RWPE2 (cell line): ENCODE results near the gene BNIP3.
A peak's percentile ranks its signal among the peaks of the same experiment; 100 is the strongest.

Source experiments
- ATAC-seq: fragments of 200-7000 bp; cut with Tn5 transposase; 3 replicates; pipeline ENCODE4 v1.9.1; 2021; ENCODE audit warnings: low read depth
- DNase-seq: peaks from one replicate; pipeline ENCODE4 v3.0.0-alpha.2; 2020; ENCODE audit warnings: low spot score
- H3K27ac ChIP-seq: fragments of 450-650 bp; 2 replicates; pipeline ENCODE4 v1.5.1; 2017; ENCODE audit warnings: mild to moderate bottlenecking; ENCODE audit not compliant: poor library complexity, severe bottlenecking
- H3K27me3 ChIP-seq: fragments of 250-450 bp; sonication (Bioruptor Pico); 2 replicates; pipeline ENCODE4 v1.5.1; 2021; ENCODE audit warnings: mild to moderate bottlenecking, moderate library complexity; ENCODE audit not compliant: insufficient read depth, poor library complexity, severe bottlenecking
- H3K36me3 ChIP-seq: fragments of 250-450 bp; sonication (Bioruptor Pico); 2 replicates; pipeline ENCODE4 v1.5.1; 2020; ENCODE audit warnings: low read depth, mild to moderate bottlenecking, moderate library complexity
- H3K4me1 ChIP-seq: fragments of 250-450 bp; sonication (Bioruptor Pico); 2 replicates; pipeline ENCODE4 v1.5.1; 2021; ENCODE audit warnings: mild to moderate bottlenecking, moderate library complexity; ENCODE audit not compliant: insufficient read depth, poor library complexity, severe bottlenecking
- H3K4me3 ChIP-seq: fragments of 250-450 bp; sonication (Bioruptor Pico); 2 replicates; pipeline ENCODE4 v1.5.1; 2021; ENCODE audit warnings: mild to moderate bottlenecking, moderate library complexity; ENCODE audit not compliant: severe bottlenecking
- H3K9me3 ChIP-seq: fragments of 250-450 bp; sonication (Bioruptor Pico); 2 replicates; pipeline ENCODE4 v1.5.1; 2021; ENCODE audit warnings: mild to moderate bottlenecking, moderate library complexity; ENCODE audit not compliant: severe bottlenecking
- CTCF ChIP-seq: fragments of 450-650 bp; IDR thresholded peaks from one replicate; pipeline ENCODE4 v1.5.1; 2017; ENCODE audit warnings: mild to moderate bottlenecking, moderate library complexity; ENCODE audit not compliant: poor library complexity, severe bottlenecking

Gene BNIP3

GRCh38 chr10:131937836-131938235 is 43.9 kb downstream of the BNIP3 start:
- Histone ChIP-seq H3K27me3 (no peaks in the 10 kb centered on the region), H3K4me3 (no peak overlapping the region), H3K27ac (no peak overlapping the region), H3K9me3 (no peaks in the 10 kb centered on the region), H3K36me3 (peaks cover 85% of the 10 kb centered on the region), H3K4me1 (no peaks in the 10 kb centered on the region)
- DNase-seq (peak; percentile 45), ATAC-seq (no peak)
- no peak for TF ChIP-seq CTCF

GRCh38 chr10:131936736-131937135 is 45.0 kb downstream of the BNIP3 start:
- H3K36me3 ChIP-seq, result peaks cover 77% of the 10 kb centered on the region
- no peak overlapping the region for H3K27ac ChIP-seq
- no peaks in the 10 kb centered on the region for H3K9me3 ChIP-seq
- H3K4me1 ChIP-seq, result no peaks in the 10 kb centered on the region
- ATAC-seq (no peak), DNase-seq (peak; percentile 22)
- TF ChIP-seq CTCF, result no peak
- no peaks in the 10 kb centered on the region for H3K27me3 ChIP-seq
- no peak overlapping the region for H3K4me3 ChIP-seq

- Histone ChIP-seq H3K9me3 (no peaks in the 10 kb centered on the region), H3K36me3 (peaks cover 73% of the 10 kb centered on the region), H3K27me3 (no peaks in the 10 kb centered on the region), H3K4me3 (no peak overlapping the region), H3K27ac (no peak overlapping the region), H3K4me1 (no peaks in the 10 kb centered on the region)
- ATAC-seq (no peak), DNase-seq (no peak)
- no peak for TF ChIP-seq CTCF
Observed at GRCh38 chr10:131936294-131936693, 45.4 kb downstream of the BNIP3 start.

- ATAC-seq (no peak), DNase-seq (no peak)
- Histone ChIP-seq H3K36me3 (peaks cover 63% of the 10 kb centered on the region), H3K9me3 (no peaks in the 10 kb centered on the region), H3K4me1 (no peaks in the 10 kb centered on the region), H3K27ac (no peak overlapping the region), H3K4me3 (no peak overlapping the region), H3K27me3 (no peaks in the 10 kb centered on the region)
- TF ChIP-seq CTCF, result no peak
Observed at GRCh38 chr10:131935260-131935659, 46.5 kb downstream of the BNIP3 start.

- no peaks in the 10 kb centered on the region for H3K9me3 ChIP-seq
- H3K4me3 ChIP-seq, result no peak overlapping the region
- DNase-seq (peak; percentile 34), ATAC-seq (no peak)
- H3K27me3 ChIP-seq, result no peaks in the 10 kb centered on the region
- H3K27ac ChIP-seq, result no peak overlapping the region
- H3K4me1 ChIP-seq, result no peaks in the 10 kb centered on the region
- H3K36me3 ChIP-seq, result peaks cover 58% of the 10 kb centered on the region
- no peak for TF ChIP-seq CTCF
Observed at GRCh38 chr10:131934769-131935168, 47.0 kb downstream of the BNIP3 start.
